Measurements from ENCODE around the gene SMARCA2.

SMARCA2 gene

DNA sequence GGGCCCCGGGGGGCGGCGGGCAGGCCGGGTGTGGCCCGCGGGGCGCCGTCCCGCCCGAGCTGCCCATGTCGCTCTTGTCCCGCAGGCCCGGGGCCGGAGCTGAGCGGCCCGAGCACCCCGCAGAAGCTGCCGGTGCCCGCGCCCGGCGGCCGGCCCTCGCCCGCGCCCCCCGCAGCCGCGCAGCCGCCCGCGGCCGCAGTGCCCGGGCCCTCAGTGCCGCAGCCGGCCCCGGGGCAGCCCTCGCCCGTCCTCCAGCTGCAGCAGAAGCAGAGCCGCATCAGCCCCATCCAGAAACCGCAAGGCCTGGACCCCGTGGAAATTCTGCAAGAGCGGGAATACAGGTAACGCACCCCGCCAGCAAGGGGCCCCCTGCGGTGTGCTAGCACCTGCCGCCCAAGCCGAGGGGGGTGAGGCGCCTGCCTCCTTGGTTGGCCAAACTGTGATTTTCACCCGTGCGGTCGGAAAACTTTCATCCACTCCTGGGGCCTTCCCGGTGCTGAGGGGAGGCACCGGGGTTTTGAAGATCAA, 32.1 kb downstream of the SMARCA2 start:
- TF ChIP-seq, protein P1, sequence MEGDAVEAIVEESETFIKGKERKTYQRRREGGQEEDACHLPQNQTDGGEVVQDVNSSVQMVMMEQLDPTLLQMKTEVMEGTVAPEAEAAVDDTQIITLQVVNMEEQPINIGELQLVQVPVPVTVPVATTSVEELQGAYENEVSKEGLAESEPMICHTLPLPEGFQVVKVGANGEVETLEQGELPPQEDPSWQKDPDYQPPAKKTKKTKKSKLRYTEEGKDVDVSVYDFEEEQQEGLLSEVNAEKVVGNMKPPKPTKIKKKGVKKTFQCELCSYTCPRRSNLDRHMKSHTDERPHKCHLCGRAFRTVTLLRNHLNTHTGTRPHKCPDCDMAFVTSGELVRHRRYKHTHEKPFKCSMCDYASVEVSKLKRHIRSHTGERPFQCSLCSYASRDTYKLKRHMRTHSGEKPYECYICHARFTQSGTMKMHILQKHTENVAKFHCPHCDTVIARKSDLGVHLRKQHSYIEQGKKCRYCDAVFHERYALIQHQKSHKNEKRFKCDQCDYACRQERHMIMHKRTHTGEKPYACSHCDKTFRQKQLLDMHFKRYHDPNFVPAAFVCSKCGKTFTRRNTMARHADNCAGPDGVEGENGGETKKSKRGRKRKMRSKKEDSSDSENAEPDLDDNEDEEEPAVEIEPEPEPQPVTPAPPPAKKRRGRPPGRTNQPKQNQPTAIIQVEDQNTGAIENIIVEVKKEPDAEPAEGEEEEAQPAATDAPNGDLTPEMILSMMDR (conservative IDR thresholded peaks at IDR 0.05; ENCODE audit: low read depth, low read length), result no peak
- DNase-seq (ENCODE audit: low read depth), result no peak
- H3K4me3 ChIP-seq (ENCODE audit: low read depth, low read length), result no peak overlapping the region

DNA sequence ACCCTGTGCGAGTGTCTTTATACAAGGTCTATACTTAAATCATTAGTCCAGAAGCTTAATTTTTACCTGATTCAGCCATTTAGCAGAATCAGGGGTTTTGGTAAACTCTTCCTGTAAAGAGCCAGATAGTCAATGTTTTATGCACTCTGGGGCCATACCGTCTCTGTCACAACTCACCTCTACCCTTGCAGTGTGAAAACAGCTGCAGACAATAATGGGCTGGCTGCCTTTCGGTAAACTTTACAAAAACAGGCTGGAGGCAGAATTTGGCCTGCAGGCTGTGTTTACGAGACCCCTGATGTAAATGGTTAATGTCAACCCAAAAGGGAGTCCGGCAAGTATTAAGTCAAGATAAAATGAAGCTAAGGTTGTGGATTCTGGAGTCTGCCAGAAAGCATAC, 32.8 kb downstream of the SMARCA2 start:
- H3K4me3 ChIP-seq (ENCODE audit: low read depth, low read length), result no peak overlapping the region
- TF ChIP-seq, protein P1 (conservative IDR thresholded peaks at IDR 0.05; ENCODE audit: low read depth, low read length), result no peak
- DNase-seq (ENCODE audit: low read depth), result no peak

DNA sequence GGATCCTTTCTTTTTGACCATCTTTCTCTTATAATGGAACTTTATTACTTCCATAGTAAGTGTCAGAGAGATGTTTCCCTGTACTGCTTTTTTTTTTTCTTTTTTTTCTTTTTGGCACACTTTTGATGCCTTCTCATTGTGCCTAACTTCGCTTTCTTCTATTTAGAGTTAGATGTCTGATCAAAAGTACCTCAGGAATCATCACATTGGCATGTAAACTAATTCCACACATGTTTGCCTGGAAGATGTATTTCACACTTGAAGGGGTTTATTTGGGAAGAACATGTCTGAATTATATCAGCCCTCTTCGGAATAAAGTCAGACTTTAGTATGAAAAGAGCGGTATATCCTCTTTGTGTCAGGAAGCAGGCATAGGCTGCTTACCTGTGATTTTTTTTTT, 35.1 kb downstream of the SMARCA2 start:
- TF ChIP-seq, protein P1 (conservative IDR thresholded peaks at IDR 0.05; ENCODE audit: low read depth, low read length), result no peak
- peak; percentile 9 for DNase-seq (ENCODE audit: low read depth)
- no peak overlapping the region for H3K4me3 ChIP-seq (ENCODE audit: low read depth, low read length)

DNA sequence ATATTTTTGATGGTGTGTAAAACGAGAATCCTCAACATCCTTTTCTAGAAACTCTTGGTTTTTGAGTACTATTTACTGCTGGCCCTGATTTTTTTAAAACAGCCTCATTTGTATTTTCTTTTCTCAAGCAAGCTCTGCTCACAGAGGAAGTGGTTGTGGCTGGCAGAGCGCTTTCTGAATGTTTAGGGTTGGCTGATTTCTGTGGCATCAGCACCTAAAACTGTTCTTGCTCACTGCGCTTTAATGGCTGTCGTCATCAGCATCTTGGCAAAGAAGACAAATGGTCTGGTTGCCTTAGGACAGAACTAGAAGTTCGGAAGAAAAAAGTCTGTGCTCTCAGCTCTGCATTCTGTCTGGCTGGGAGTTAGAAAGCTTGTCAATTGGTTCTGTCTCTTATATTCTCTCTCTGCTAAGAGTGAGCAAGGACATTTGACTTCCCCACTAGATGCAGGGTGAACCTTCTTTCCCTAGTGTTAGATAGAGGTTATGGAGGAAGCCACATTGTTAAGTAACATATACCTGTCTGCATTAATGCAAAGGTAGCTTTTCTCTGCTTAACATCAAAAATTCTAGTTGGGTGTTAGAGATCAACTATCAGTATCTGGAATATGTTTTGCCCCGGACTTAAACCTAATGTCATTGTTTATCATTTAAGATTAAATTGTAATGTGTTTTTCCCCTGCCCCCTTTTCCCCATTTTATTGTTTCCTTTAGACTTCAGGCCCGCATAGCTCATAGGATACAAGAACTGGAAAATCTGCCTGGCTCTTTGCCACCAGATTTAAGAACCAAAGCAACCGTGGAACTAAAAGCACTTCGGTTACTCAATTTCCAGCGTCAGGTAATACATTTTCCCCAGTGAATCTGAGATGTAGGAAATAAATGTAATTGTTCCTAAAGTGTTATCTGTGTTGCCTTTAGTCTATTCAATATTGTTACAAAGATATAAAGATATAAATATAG, 39.0 kb downstream of the SMARCA2 start:
- DNase-seq (ENCODE audit: low read depth), result no peak
- H3K4me3 ChIP-seq (ENCODE audit: low read depth, low read length), result no peak overlapping the region
- TF ChIP-seq, protein P1 (conservative IDR thresholded peaks at IDR 0.05; ENCODE audit: low read depth, low read length), result no peak

DNA sequence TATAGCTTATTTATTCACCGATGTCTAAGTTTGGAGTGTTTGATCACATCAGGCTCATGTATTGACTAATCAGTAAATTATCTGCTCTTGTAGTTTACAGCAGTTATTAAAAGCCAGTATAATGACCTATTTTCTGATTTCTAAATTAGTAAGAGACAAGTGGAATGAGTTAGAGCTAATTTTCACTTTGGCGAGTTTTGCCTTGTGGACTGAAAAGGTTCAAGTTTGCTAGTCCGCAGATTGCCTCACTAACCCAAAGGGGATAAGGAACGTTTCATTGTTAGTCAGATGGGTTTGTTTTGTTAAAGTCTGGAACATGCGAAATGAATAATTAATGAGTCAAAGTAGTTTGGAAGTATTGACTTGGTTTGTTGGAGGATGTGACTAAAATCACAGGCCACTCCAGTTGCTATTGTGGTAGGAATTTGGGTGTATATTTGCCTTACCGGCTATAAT, 40.1 kb downstream of the SMARCA2 start:
- no peak overlapping the region for H3K4me3 ChIP-seq (ENCODE audit: low read depth, low read length)
- TF ChIP-seq, protein P1 (conservative IDR thresholded peaks at IDR 0.05; ENCODE audit: low read depth, low read length), result no peak
- no peak for DNase-seq (ENCODE audit: low read depth)

DNA sequence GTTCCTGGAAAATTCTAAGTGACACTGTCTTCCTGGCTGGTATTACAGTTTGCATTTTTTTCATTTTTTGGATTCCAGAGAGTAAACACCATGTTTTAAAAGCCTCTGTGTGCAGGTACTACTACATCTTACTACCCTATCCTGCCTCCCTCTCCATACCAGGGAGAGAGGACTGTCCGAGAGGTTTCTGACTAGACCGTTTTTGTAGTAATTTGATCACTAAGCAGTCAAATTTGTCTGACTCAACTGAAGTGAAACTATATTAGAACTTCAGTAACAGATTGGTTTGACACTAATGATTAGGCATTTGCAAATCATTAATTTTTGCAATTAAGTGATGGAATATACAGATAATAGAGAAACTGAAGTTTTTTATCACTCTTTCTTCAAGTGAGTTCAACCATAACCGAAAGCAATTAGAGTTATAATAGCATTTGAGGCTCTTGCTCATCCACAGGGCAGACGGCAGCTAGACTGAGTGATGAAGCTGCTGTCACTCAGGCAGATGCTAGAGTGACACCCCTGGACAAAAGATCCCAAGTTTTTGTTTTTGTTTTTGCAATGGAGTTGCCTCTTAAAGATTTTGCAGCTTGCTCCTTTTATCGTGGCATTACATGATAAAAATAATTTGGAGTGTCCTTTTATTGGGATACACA, 44.3 kb downstream of the SMARCA2 start:
- H3K4me3 ChIP-seq (ENCODE audit: low read depth, low read length), result no peak overlapping the region
- DNase-seq (ENCODE audit: low read depth), result peak; percentile 13
- TF ChIP-seq, protein P1 (conservative IDR thresholded peaks at IDR 0.05; ENCODE audit: low read depth, low read length), result no peak
